Effector CD8-positive, alpha-beta T cell (primary cell): Measurements from ENCODE around the gene CACNA1I.

Experiments
- DNase-seq: peaks from one replicate; lab custom pipeline; 2025; lab: John Stamatoyannopoulos, UW

The CACNA1I gene

GRCh38 chr22:39568278-39568981 lies 2.1 kb upstream of the CACNA1I start:
- no peak for DNase-seq

DNA sequence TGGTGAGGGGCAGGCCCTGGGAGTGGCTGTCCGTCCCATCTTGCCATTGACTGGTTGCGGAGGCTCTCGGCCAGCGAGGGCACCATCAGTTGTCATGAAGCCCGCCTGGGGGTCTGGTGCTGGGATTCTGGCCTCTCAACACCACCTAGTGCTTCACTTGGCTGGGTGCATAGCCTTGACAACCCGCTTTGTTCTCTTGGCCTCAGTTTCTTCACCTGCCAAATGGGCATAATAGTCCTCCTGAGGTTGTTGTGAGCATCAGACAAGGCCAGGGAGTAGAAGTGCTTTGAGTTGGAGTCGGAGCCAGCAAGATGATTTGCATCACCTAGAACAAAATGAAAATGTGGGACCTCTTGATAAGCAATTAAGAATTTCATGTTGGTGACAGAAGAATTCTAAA lies 1.5 kb upstream of the CACNA1I start:
- DNase-seq, result no peak

- DNase-seq, result no peak
These were observed 327 bp upstream of the CACNA1I start for GRCh38 chr22:39570226-39570625.

- no peak for DNase-seq
These were observed 985 bp downstream of the CACNA1I start for GRCh38 chr22:39571538-39571937.

- no peak for DNase-seq
These were observed 4.4 kb downstream of the CACNA1I start for GRCh38 chr22:39574779-39575551.

GRCh38 chr22:39575552-39575825 lies 4.9 kb downstream of the CACNA1I start:
- DNase-seq, result no peak

DNA sequence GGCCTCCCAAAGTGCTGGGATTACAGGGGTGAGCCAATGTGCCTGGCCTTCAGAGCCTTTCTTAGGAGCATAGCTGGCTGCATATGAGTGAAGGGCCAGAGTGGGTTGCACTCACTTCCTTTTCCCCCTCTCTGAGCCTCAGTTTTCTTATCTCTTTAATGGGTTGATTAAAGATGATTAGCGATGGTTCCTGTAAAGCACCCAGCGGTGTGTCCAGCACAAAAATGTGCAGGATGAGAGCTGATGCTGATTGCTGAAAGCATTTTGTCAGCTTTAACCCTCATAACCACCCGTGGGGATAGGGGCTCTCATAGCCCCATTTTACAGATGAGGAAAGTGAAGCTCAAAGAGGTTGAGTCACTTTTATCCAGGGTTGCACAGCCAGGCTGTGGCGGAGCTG lies 5.5 kb downstream of the CACNA1I start:
- DNase-seq, result no peak

DNA sequence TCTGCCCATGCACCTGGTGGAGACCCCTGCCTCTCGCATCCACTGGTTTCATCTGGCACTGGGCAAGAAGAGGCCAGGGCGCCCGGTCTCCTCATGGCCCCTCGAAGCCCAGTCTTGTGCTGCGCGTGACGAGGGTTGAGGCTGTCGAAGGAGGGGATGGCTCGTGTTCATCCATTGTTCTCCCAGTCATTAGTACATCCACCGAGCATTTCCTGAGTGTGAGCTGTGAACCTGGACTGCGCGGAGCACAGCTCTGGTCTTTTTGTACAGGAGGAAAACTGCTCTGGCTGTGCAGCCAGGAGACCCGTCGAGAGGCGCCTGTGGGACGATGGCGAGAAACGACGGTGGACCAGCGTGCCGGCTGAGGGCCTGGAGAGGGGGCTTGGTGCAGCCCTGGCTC lies 6.8 kb downstream of the CACNA1I start:
- no peak for DNase-seq

- no peak for DNase-seq
These were observed 7.3 kb downstream of the CACNA1I start for GRCh38 chr22:39577900-39578299.

GRCh38 chr22:39580006-39580441 lies 9.5 kb downstream of the CACNA1I start:
- DNase-seq, result no peak

- no peak for DNase-seq
These were observed 10.2 kb downstream of the CACNA1I start for GRCh38 chr22:39580795-39581194.

- DNase-seq, result no peak
These were observed 10.8 kb downstream of the CACNA1I start for GRCh38 chr22:39581303-39581702.

GRCh38 chr22:39583066-39583667 lies 12.6 kb downstream of the CACNA1I start:
- no peak for DNase-seq

GRCh38 chr22:39589875-39590274 lies 19.3 kb downstream of the CACNA1I start:
- no peak for DNase-seq

GRCh38 chr22:39592081-39593065 lies 21.8 kb downstream of the CACNA1I start:
- DNase-seq, result no peak

DNA sequence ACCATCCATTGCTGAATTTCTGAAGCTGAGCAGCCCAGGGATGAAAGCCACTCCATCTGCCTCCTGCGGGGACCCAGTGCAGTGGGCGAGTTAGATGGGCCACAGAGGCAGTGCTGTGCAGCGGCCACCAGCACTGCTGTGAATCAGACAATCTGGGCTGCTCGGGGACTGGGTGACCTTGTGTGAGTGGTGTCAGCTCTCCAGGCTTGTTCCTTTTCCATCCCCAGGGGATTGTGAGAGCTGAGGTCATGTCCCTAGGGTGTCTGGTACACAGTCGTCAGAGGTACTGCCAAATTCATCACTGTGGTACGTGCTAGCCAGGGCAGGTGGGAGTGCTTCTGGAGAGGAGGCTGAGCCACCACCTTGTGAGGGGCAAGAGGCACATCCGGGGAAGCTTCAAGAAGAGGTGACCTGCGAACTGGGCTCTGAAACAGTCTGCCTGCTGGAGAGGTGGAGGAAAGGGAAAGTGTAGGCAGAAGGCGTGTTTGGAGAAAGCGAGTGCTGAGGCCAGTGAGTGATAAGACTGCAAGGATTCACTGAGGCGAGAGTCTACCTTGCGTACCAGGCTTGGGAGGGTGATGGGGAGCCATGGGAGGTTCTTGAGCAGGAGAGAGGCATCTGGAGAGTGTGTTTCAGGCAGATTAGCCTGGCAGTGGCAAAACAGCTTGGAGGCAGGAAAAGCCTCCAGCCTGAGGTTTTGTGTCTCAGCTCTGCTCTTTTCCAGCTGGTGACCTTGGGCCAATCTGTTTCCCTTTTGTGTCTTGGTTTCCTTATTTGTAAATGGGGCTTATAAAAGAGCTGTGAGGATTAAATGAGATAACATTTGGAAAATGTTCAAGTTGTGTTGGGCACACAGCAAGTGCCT lies 22.7 kb downstream of the CACNA1I start:
- no peak for DNase-seq

DNA sequence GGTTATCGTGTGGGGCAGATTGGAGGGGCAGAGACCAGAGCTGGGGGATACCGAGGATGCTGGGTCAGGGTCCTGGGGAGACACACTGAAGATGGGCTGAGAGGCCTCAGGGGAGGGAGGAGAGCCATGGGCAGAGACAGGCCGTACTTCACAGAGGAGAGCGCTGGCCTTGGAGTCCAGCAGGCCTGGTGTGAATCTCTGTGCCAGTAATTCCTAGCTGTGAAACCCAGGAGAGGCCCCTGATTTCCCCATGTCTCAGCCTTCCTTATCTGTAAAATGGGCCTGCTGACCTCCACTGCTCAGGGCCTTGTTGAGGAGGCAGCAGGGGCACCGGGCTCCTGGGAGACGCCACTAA lies 23.4 kb downstream of the CACNA1I start:
- DNase-seq, result no peak

DNA sequence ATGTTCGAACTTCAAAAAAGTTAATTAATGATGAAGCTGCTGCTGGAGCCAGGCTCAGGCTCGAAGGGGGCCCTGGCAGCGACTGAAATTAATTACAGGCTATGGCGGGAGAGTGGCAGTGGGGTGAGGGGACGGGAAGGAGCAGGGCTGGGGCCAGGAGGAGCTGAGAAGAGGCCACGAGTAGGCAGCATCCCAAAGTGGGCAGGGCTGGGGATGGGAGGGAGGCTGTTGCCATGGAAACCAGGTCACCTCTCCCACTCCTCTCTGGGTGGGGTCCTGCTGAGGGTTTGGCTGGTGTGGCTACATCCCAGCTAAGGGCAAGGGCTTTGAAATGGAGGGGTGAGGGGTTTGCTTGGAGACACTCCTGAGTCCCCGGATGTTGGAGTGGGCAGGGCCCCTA lies 23.9 kb downstream of the CACNA1I start:
- DNase-seq, result no peak

DNA sequence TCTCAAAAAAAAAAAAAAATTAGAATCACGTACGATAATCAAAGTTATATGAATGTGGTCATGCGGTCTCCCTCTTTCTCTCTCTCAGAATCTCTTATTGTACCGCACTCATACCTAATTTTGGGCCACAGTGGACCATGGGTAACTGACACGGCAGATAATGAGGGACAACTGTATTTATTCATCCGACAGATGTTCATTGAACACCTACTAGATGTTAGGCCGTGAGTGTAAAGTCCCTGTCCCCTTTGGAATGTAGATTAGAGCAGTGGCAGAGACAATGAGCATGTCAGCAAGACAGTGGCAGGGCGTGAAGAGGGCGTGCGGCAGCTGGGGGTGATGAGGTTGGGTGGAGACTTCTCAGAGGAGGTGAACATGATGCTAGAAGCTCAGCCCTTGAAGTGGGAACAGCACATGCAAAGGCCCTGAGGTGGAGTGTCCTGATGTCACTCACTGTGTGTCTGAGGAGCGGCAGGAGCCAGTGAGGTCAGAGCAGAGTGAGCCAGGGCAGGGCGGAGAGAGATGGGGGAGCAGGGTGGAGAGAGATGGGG lies 25.1 kb downstream of the CACNA1I start:
- no peak for DNase-seq

- DNase-seq, result no peak
These were observed 26.0 kb downstream of the CACNA1I start for GRCh38 chr22:39596601-39597000.
